ENCODE results near the gene ACYP1. TPM values are rescaled to one million over a fixed set of nuclear protein-coding genes. Genes with fewer than 3 reads are reported as not detected.
A peak's percentile ranks its signal among the peaks of the same experiment; 100 is the strongest.

ACYP1 gene
- total RNA-seq = 10 to 100 TPM in 2 of 4 donors, 1 to 10 TPM in 2; 4.2 to 24.3 (median 9.9) TPM

- peaks cover 0 to 10% (median 0%) of the 10 kb centered on the region in 3 donors for H3K36me3 ChIP-seq
- TF ChIP-seq POLR2A (IDR thresholded peaks at IDR 0.05) = peak in 1 of 2 donors; percentile 29
- TF ChIP-seq EP300 (IDR thresholded peaks at IDR 0.05) = peak in 1 of 2 donors; percentile 62
- TF ChIP-seq, protein P1, sequence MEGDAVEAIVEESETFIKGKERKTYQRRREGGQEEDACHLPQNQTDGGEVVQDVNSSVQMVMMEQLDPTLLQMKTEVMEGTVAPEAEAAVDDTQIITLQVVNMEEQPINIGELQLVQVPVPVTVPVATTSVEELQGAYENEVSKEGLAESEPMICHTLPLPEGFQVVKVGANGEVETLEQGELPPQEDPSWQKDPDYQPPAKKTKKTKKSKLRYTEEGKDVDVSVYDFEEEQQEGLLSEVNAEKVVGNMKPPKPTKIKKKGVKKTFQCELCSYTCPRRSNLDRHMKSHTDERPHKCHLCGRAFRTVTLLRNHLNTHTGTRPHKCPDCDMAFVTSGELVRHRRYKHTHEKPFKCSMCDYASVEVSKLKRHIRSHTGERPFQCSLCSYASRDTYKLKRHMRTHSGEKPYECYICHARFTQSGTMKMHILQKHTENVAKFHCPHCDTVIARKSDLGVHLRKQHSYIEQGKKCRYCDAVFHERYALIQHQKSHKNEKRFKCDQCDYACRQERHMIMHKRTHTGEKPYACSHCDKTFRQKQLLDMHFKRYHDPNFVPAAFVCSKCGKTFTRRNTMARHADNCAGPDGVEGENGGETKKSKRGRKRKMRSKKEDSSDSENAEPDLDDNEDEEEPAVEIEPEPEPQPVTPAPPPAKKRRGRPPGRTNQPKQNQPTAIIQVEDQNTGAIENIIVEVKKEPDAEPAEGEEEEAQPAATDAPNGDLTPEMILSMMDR (IDR thresholded peaks at IDR 0.05) = no peak
- DNase-seq (ENCODE audit: low spot score in 2 of 2) = peak; percentile 86 to 94
- H3K4me1 ChIP-seq = peaks cover 0 to 36% (median 22%) of the 10 kb centered on the region in 4 donors
- H3K27me3 ChIP-seq = no peaks in the 10 kb centered on the region
- H3K27ac ChIP-seq = peak within 1 kb of the TSS; percentile 25 to 85 (median 82)
- peak within 1 kb of the TSS; percentile 54 to 90 (median 65) for H3K4me3 ChIP-seq
- 0% methylated on average over 29 to 34 of the region's 34 CpGs for WGBS, 2 donors
- H3K9me3 ChIP-seq = no peaks in the 10 kb centered on the region
Measured at GRCh38 chr14:75063491-75064204, at the start of gene ACYP1. ACYP1 (minus strand) TSS chr14:75064024; CDS start chr14:75063553, 471 bp downstream.

DNA sequence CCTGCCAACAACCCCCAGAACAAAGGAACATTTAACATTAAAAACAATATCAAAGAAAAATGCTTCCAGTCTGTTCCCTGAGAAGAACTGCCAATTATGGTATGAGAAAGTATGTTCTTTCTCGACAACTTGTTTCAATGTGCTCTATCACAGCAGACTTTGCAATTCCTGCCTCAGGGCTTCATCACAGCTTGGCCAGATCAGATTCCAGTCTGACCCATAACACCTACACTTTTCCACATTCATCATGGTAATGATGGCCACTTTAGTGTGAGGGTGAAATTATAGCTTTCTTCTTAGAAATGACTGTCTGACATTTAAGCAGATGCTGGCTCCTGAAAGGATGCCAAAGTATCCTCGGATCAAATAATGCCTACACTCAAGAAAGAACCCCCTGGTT, 46.1 kb upstream of the ACYP1 start:
- WGBS, 2 donors = 63 to 71% methylated on average over 2 of the region's 2 CpGs
- Histone ChIP-seq H3K4me1 (no peaks in the 10 kb centered on the region), H3K9me3 (no peaks in the 10 kb centered on the region), H3K27me3 (no peaks in the 10 kb centered on the region), H3K4me3 (no peak overlapping the region), H3K27ac (no peak overlapping the region), H3K36me3 (peaks cover 0 to 100% (median 3%) of the 10 kb centered on the region in 3 donors)
- no peak for DNase-seq (ENCODE audit: low spot score in 2 of 2)
- no peak for TF ChIP-seq EP300 (IDR thresholded peaks at IDR 0.05)
- TF ChIP-seq, protein P1 (IDR thresholded peaks at IDR 0.05) = no peak
- no peak for TF ChIP-seq POLR2A (IDR thresholded peaks at IDR 0.05)

DNA sequence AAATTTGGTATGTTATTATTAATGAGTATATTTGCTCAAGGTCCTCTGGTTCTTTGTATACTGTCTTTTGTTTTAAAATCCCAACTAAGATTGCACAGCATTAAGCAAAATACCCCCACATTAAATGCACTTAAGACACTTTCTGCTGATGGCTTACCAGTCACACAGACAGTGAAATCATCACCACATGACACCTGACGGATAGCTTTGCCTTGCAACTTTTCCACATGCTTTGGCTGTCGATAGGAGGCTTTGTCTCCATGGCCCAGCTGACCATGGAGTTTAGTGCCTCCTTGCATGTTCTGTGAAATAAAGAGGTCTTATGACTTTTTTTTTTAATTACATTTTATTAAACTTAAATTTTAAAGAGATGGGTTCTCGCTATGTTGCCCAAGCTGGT, 43.4 kb upstream of the ACYP1 start:
- WGBS, 2 donors = 73 to 92% methylated on average over 3 of the region's 3 CpGs
- Histone ChIP-seq H3K36me3 (peaks cover 0 to 100% (median 0%) of the 10 kb centered on the region in 3 donors), H3K4me3 (no peak overlapping the region), H3K27me3 (no peaks in the 10 kb centered on the region), H3K27ac (no peak overlapping the region), H3K9me3 (no peaks in the 10 kb centered on the region), H3K4me1 (no peaks in the 10 kb centered on the region)
- no peak for DNase-seq (ENCODE audit: low spot score in 2 of 2)
- TF ChIP-seq, protein P1 (IDR thresholded peaks at IDR 0.05) = no peak
- TF ChIP-seq EP300 (IDR thresholded peaks at IDR 0.05) (no peak), POLR2A (IDR thresholded peaks at IDR 0.05) (no peak)

- Histone ChIP-seq H3K36me3 (peaks cover 0 to 99% (median 9%) of the 10 kb centered on the region in 3 donors), H3K4me1 (no peaks in the 10 kb centered on the region), H3K4me3 (no peak overlapping the region), H3K9me3 (no peaks in the 10 kb centered on the region), H3K27ac (no peak overlapping the region), H3K27me3 (no peaks in the 10 kb centered on the region)
- WGBS, 2 donors = 61 to 73% methylated on average over 4 of the region's 4 CpGs
- TF ChIP-seq POLR2A (IDR thresholded peaks at IDR 0.05) (no peak), EP300 (IDR thresholded peaks at IDR 0.05) (no peak)
- TF ChIP-seq, protein P1 (IDR thresholded peaks at IDR 0.05) = no peak
- no peak for DNase-seq (ENCODE audit: low spot score in 2 of 2)
Measured at GRCh38 chr14:75101491-75101890, 37.7 kb upstream of the ACYP1 start.

GRCh38 chr14:75098682-75099081, 34.9 kb upstream of the ACYP1 start:
- 60 to 67% methylated on average over 1 of the region's 1 CpG for WGBS, 2 donors
- peaks cover 0 to 99% (median 12%) of the 10 kb centered on the region in 3 donors for H3K36me3 ChIP-seq
- H3K4me3 ChIP-seq = no peak overlapping the region
- TF ChIP-seq EP300 (IDR thresholded peaks at IDR 0.05) (no peak), POLR2A (IDR thresholded peaks at IDR 0.05) (no peak)
- TF ChIP-seq, protein P1 (IDR thresholded peaks at IDR 0.05) = no peak
- H3K9me3 ChIP-seq = no peaks in the 10 kb centered on the region
- H3K27me3 ChIP-seq = no peaks in the 10 kb centered on the region
- no peak for DNase-seq (ENCODE audit: low spot score in 2 of 2)
- H3K27ac ChIP-seq = no peak overlapping the region
- H3K4me1 ChIP-seq = no peaks in the 10 kb centered on the region

Data from tibial nerve (tissue), 4 donors.